GM12878 (cell line): ENCODE measurements around the gene IKBKG.

Experiments
- CBX3 ChIP-seq: fragments of 200-600 bp; sonication (generic); IDR thresholded peaks from 2 replicates; pipeline ENCODE4 v1.6.1; 2016; ENCODE audit warnings: low read depth, borderline replicate concordance
- CEBPZ ChIP-seq: fragments of 150-350 bp; IDR thresholded peaks from 2 replicates; pipeline ENCODE4 v1.6.1; 2016; ENCODE audit warnings: low read depth, low read length
- CTCF ChIP-seq, 3 experiments: IDR thresholded peaks in 2 of 3; conservative IDR thresholded peaks in 1 of 3; 2 replicates each; pipeline ENCODE4 v1.5.1; 2011; ENCODE audit warnings: low read depth in 3 of 3, low read length in 3 of 3, mild to moderate bottlenecking in 3 of 3, control low read depth in 2 of 3, moderate library complexity in 2 of 3, inconsistent platforms in 1 of 3, mixed read lengths in 1 of 3; ENCODE audit not compliant: control insufficient read depth in 2 of 3, insufficient read depth in 1 of 3; ENCODE audit errors: extremely low read depth in 1 of 3
- EP300 ChIP-seq, 2 experiments: fragments of 150-350 bp in 1 of 2; IDR thresholded peaks; 2 replicates each; pipeline ENCODE4 v1.6.1; 2011 to 2012; ENCODE audit warnings: low read depth in 2 of 2, low read length in 2 of 2, borderline replicate concordance in 1 of 2, improper control_type of control experiment in 1 of 2, inconsistent platforms in 1 of 2; ENCODE audit not compliant: control insufficient read depth in 1 of 2
- MAX ChIP-seq: IDR thresholded peaks from 2 replicates; pipeline ENCODE4 v1.6.1; 2012; ENCODE audit warnings: low read depth, low read length, improper control_type of control experiment
- POLR2A ChIP-seq: IDR thresholded peaks from 2 replicates; pipeline ENCODE4 v1.6.1; 2011; ENCODE audit warnings: low read depth, mild to moderate bottlenecking, low read length
- REST ChIP-seq: IDR thresholded peaks from 2 replicates; pipeline ENCODE4 v1.6.1; 2012; ENCODE audit warnings: mild to moderate bottlenecking, low read depth, low read length
- SP1 ChIP-seq: IDR thresholded peaks from one replicate; pipeline ENCODE4 v1.6.1; 2011; ENCODE audit warnings: low read depth, low read length
- SREBF2 ChIP-seq: IDR thresholded peaks from 2 replicates; pipeline ENCODE4 v1.6.1; 2012; ENCODE audit warnings: mild to moderate bottlenecking, low read length
- TCF7 ChIP-seq: IDR thresholded peaks from 2 replicates; pipeline ENCODE4 v1.6.1; 2014; ENCODE audit warnings: antibody characterized with exemption, borderline replicate concordance
- ZBTB33 ChIP-seq: fragments of 450-650 bp; IDR thresholded peaks from 2 replicates; pipeline ENCODE4 v1.6.1; 2017; ENCODE audit warnings: mild to moderate bottlenecking

GRCh38 chrX:154519389-154519788, 28.0 kb upstream of the IKBKG start:
- TF ChIP-seq SREBF2 (no peak), SP1 (no peak), CTCF (IDR thresholded peaks at IDR 0.05 in 2 of 3, conservative IDR thresholded peaks at IDR 0.05 in 1 of 3; ENCODE audit: control insufficient read depth in 2 of 3, extremely low read depth in 1 of 3, insufficient read depth in 1 of 3, low read depth in 3 of 3, low read length in 3 of 3) (no peak), REST (no peak), POLR2A (no peak), CBX3 (no peak), ZBTB33 (no peak), CEBPZ (no peak), MAX (no peak), TCF7 (no peak), EP300 (IDR thresholded peaks at IDR 0.05; ENCODE audit: borderline replicate concordance in 1 of 2, control insufficient read depth in 1 of 2, low read depth in 2 of 2, low read length in 2 of 2) (no peak)
